SK-N-SH (cell line): Measurements from ENCODE around the gene CD320. TPM values are rescaled to one million over a fixed set of nuclear protein-coding genes. Genes with fewer than 3 reads are reported as not detected.

Experiments
- CTCF ChIA-PET: fragments of 300-600, 350-600 bp; formaldehyde crosslinking; extraction: SDS; loops from one replicate; lab custom pipeline; 2021; lab: Yijun Ruan, JAX
- POLR2A ChIA-PET: fragments of 350-600 bp; sonication (Branson Sonifier 250); formaldehyde crosslinking; extraction: SDS; loops from one replicate; lab custom pipeline; 2020; ENCODE audit warnings: antibody characterized with exemption, inconsistent platforms; lab: Yijun Ruan, JAX
- DNase-seq: peaks from one replicate; pipeline ENCODE4 v3.0.0; 2012
- H2AFZ ChIP-seq: fragments of 200-600 bp; sonication (generic); 2 replicates; pipeline ENCODE4 v1.8.1; 2016; ENCODE audit warnings: antibody characterized with exemption, mild to moderate bottlenecking, low read depth
- H3F3A ChIP-seq: fragments of 200-600 bp; sonication (generic); replicated peaks from 2 replicates; pipeline ENCODE3; 2016; ENCODE audit warnings: antibody characterized with exemption, mild to moderate bottlenecking; ENCODE audit not compliant: insufficient read depth
- H3K27ac ChIP-seq, 2 experiments: fragments of 200-500 bp in 1 of 2; fragments of 200-600 bp in 1 of 2; sonication (Bioruptor generic) in 1 of 2; sonication (generic), shearing (Covaris generic) in 1 of 2; 2 replicates each; pipeline versions ENCODE4 v1.5.1 to v1.6.1; 2014 to 2016; ENCODE audit warnings: low read depth in 2 of 2, inconsistent platforms in 1 of 2, low read length in 1 of 2, mild to moderate bottlenecking in 1 of 2, mixed read lengths in 1 of 2
- H3K27me3 ChIP-seq: fragments of 200-600 bp; sonication (generic), shearing (Covaris generic); 2 replicates; pipeline ENCODE4 v1.6.1; 2016; ENCODE audit warnings: mixed run types; ENCODE audit not compliant: insufficient read depth
- H3K36me3 ChIP-seq, 2 experiments: fragments of 200-500 bp in 1 of 2; fragments of 200-600 bp in 1 of 2; sonication (Bioruptor generic) in 1 of 2; sonication (generic) in 1 of 2; replicated peaks in 1 of 2; 2 replicates each; pipeline versions ENCODE3 to v1.5.1; 2014 to 2016; ENCODE audit warnings: low read length in 1 of 2, mild to moderate bottlenecking in 1 of 2; ENCODE audit not compliant: insufficient read depth in 2 of 2, control insufficient read depth in 1 of 2
- H3K4me1 ChIP-seq, 2 experiments: fragments of 200-500 bp in 1 of 2; fragments of 200-600 bp in 1 of 2; sonication (Bioruptor generic) in 1 of 2; sonication (generic), shearing (Covaris generic) in 1 of 2; 2 replicates each; pipeline versions ENCODE4 v1.5.1 to v1.6.1; 2014 to 2016; ENCODE audit warnings: low read depth in 1 of 2, low read length in 1 of 2, mixed run types in 1 of 2; ENCODE audit not compliant: insufficient read depth in 2 of 2, control insufficient read depth in 1 of 2
- H3K4me2 ChIP-seq: fragments of 200-600 bp; sonication (generic), shearing (Covaris generic); 2 replicates; pipeline ENCODE4 v1.6.1; 2017; ENCODE audit warnings: mixed run types
- H3K4me3 ChIP-seq, 2 experiments: fragments of 200-500 bp in 1 of 2; fragments of 200-600 bp in 1 of 2; sonication (Bioruptor generic) in 1 of 2; sonication (generic), shearing (Covaris generic) in 1 of 2; 2 replicates each; pipeline versions ENCODE4 v1.5.1 to v1.8.1; 2014 to 2016; ENCODE audit warnings: low read depth in 2 of 2, inconsistent platforms in 1 of 2, low read length in 1 of 2, mild to moderate bottlenecking in 1 of 2, mixed read lengths in 1 of 2, moderate library complexity in 1 of 2
- H3K79me2 ChIP-seq: fragments of 200-600 bp; sonication (generic); 2 replicates; pipeline ENCODE4 v1.8.1; 2017; ENCODE audit warnings: mild to moderate bottlenecking; ENCODE audit not compliant: insufficient read depth
- H3K9ac ChIP-seq: fragments of 200-600 bp; sonication (generic); 2 replicates; pipeline ENCODE4 v1.6.1; 2017; ENCODE audit warnings: mixed run types
- H3K9me2 ChIP-seq: fragments of 200-600 bp; sonication (generic); 2 replicates; pipeline ENCODE4 v1.6.1; 2017; ENCODE audit warnings: mixed run types
- H3K9me3 ChIP-seq: fragments of 200-600 bp; sonication (generic); 2 replicates; pipeline ENCODE4 v1.6.1; 2017; ENCODE audit warnings: mixed run types, mild to moderate bottlenecking, moderate library complexity
- H4K20me1 ChIP-seq: fragments of 200-600 bp; sonication (generic); 2 replicates; pipeline ENCODE4 v1.6.1; 2017; ENCODE audit warnings: mild to moderate bottlenecking, mixed run types; ENCODE audit not compliant: insufficient read depth
- CHD2 ChIP-seq: fragments of 150-350 bp; IDR thresholded peaks from 2 replicates; pipeline ENCODE4 v1.6.1; 2018; ENCODE audit warnings: low read length; ENCODE audit not compliant: partially characterized antibody
- EP300 ChIP-seq, 2 experiments: IDR thresholded peaks; 2 replicates each; pipeline versions ENCODE4 v1.4.0 to v1.6.1; 2012; ENCODE audit warnings: borderline replicate concordance in 1 of 2, low read depth in 1 of 2, low read length in 1 of 2
- FOXM1 ChIP-seq: IDR thresholded peaks from 2 replicates; pipeline ENCODE4 v1.4.0; 2012; ENCODE audit warnings: low read depth, mild to moderate bottlenecking
- GABPA ChIP-seq: IDR thresholded peaks from 2 replicates; pipeline ENCODE4 v1.4.0; 2012; ENCODE audit warnings: low read depth, mild to moderate bottlenecking
- GATA2 ChIP-seq: sonication (generic); formaldehyde crosslinking; IDR thresholded peaks from 2 replicates; pipeline ENCODE4 v1.5.0; 2020; ENCODE audit warnings: mild to moderate bottlenecking, missing genetic modification reagents
- IRF3 ChIP-seq: fragments of 150-350 bp; IDR thresholded peaks from 2 replicates; pipeline ENCODE4 v1.6.1; 2016; ENCODE audit warnings: mild to moderate bottlenecking, low read depth, low read length
- JUND ChIP-seq: IDR thresholded peaks from 2 replicates; pipeline ENCODE4 v1.4.0; 2012
- MAX ChIP-seq: IDR thresholded peaks from 2 replicates; pipeline ENCODE4 v1.4.0; 2012; ENCODE audit warnings: low read depth
- MXI1 ChIP-seq: IDR thresholded peaks from 2 replicates; pipeline ENCODE4 v1.6.1; 2012; ENCODE audit warnings: mild to moderate bottlenecking, low read depth, low read length, improper control_type of control experiment
- NRF1 ChIP-seq: IDR thresholded peaks from 2 replicates; pipeline ENCODE4 v1.6.1; 2012; ENCODE audit warnings: low read depth, mild to moderate bottlenecking, low read length
- POLR2AphosphoS5 ChIP-seq: IDR thresholded peaks from 2 replicates; pipeline ENCODE4 v1.6.1; 2012; ENCODE audit warnings: low read depth, low read length
- SIN3A ChIP-seq: IDR thresholded peaks from 2 replicates; pipeline ENCODE4 v1.6.1; 2012; ENCODE audit warnings: low read depth, mild to moderate bottlenecking, low read length, moderate library complexity, borderline replicate concordance
- SMC3 ChIP-seq: IDR thresholded peaks from 2 replicates; pipeline ENCODE4 v1.6.1; 2012; ENCODE audit warnings: low read depth, low read length, improper control_type of control experiment
- TAF1 ChIP-seq: IDR thresholded peaks from 2 replicates; pipeline ENCODE4 v1.6.1; 2012; ENCODE audit warnings: low read depth, mild to moderate bottlenecking, low read length, moderate library complexity, borderline replicate concordance
- YY1 ChIP-seq: IDR thresholded peaks from 2 replicates; pipeline ENCODE4 v1.4.0; 2012; ENCODE audit warnings: low read depth, mild to moderate bottlenecking
- WGBS: methylation state at CpG from one replicate; pipeline ENCODE4 v1.1.6; 2017; ENCODE audit warnings: low lambda C conversion rate; 5-methylcytosine and 5-hydroxymethylcytosine counted together
- polyA plus RNA-seq, 3 experiments: library from polyadenylated mRNA; depleted of rRNA; stranded (reverse); fragments of >200 nt; gene quantifications; 2 replicates each; pipeline ENCODE4 v1.2.3, GENCODE V29; 2012
- TF ChIP-seq, protein P1 (sequence below): IDR thresholded peaks from 2 replicates; pipeline ENCODE4 v1.4.0; 2012; ENCODE audit warnings: low read depth, borderline replicate concordance
- TF ChIP-seq, protein P2 (sequence below): IDR thresholded peaks from 2 replicates; pipeline ENCODE4 v1.4.0; 2012; ENCODE audit warnings: low read depth, borderline replicate concordance
- TF ChIP-seq, protein P3 (sequence below): fragments of 150-350 bp; IDR thresholded peaks from 2 replicates; pipeline ENCODE4 v1.6.1; 2017; ENCODE audit warnings: antibody characterized with exemption, low read length, low read depth, borderline replicate concordance
- TF ChIP-seq, protein P4 (sequence below): IDR thresholded peaks from 2 replicates; pipeline ENCODE4; 2012
- TF ChIP-seq, protein P5 (sequence below): IDR thresholded peaks from 2 replicates; pipeline ENCODE4 v1.6.1; 2012; ENCODE audit warnings: mild to moderate bottlenecking, low read depth, low read length, moderate library complexity

The CD320 gene
- polyA plus RNA-seq (2012; rRNA removed), result 100 and 129 TPM in 2 replicates
- 50.7 and 92.2 TPM in 2 replicates for polyA plus RNA-seq (2012; cell fraction: cytosol; rRNA removed)
- polyA plus RNA-seq (2012; cell fraction: nucleus; rRNA removed), result 66.9 and 112 TPM in 2 replicates

DNA sequence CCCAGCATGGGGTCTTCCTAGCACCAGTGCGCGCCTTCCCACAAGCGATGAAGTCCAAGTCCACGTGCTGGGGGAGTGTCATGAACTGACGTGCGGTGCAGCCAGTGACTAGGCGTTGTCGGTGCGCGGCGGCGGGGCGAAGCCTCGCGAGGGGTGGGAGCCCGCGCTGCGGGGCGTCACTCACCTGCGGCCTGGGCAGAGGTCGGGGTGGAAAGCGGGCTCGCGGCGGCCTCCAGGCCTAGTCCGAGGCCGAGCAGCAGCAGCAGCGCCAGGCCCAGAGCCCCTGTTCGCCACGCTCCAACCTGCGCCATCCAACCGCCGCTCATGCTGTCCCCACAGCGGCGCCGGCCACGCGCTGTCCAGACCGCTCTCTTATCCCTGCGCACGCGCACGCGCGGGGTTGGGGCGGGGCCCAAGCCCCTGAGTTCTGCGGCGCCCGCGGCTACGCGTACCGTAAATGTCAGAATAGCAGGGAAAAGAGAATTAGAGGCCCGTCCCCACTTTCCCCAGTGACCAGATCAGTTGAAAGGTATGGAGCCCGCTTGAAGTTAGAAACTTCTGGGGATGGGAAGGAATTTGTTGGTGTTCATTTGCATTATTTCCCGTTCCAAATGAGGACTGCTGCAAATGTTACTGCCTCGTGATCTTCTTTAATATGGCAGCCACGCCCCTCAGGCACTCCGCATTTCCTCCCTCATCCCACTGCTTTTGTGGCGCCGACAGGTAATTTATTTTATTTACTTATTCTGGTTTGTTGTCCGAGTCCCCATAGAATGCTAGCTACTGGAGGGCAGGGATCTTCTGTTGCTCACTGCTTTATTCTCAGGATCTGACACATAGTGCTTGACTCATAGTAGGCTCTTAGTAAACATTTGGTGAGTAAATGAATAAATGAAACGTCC lies at the start of gene CD320:
CD320 (minus strand) TSS at position 394 of the 902 bp plus-strand sequence; CDS start at position 326, 68 bp downstream.
- peak; percentile 97 for DNase-seq
- 2% methylated on average over 29 of the region's 63 CpGs for WGBS
- Histone ChIP-seq H3K36me3 (peaks cover 0 to 7% of the 10 kb centered on the region in 2 experiments), H3K27ac (peak within 1 kb of the TSS; percentile 15 to 63), H3K27me3 (no peaks in the 10 kb centered on the region), H3K4me2 (peak within 1 kb of the TSS; percentile 96), H3K9ac (peak within 1 kb of the TSS; percentile 56), H3K4me1 (peaks cover 4 to 12% of the 10 kb centered on the region in 2 experiments; a peak in 2 of 4 replicates), H3K79me2 (peaks cover 10% of the 10 kb centered on the region; the same call in 1 of the 2 replicates), H3K4me3 (peak within 1 kb of the TSS; percentile 57 to 67)
- CTCF ChIA-PET, result interaction anchor here (1.3 to 1.9 kb wide), 2 partner anchors 40 to 45 kb away, joined by 4 read pairs; no protein-coding TSS in a partner anchor
- no peak for TF ChIP-seq IRF3
- TF ChIP-seq POLR2AphosphoS5, result peak; percentile 86
- peak; percentile 45; the same call in 1 of the 2 replicates for TF ChIP-seq YY1
- TF ChIP-seq, protein P1, sequence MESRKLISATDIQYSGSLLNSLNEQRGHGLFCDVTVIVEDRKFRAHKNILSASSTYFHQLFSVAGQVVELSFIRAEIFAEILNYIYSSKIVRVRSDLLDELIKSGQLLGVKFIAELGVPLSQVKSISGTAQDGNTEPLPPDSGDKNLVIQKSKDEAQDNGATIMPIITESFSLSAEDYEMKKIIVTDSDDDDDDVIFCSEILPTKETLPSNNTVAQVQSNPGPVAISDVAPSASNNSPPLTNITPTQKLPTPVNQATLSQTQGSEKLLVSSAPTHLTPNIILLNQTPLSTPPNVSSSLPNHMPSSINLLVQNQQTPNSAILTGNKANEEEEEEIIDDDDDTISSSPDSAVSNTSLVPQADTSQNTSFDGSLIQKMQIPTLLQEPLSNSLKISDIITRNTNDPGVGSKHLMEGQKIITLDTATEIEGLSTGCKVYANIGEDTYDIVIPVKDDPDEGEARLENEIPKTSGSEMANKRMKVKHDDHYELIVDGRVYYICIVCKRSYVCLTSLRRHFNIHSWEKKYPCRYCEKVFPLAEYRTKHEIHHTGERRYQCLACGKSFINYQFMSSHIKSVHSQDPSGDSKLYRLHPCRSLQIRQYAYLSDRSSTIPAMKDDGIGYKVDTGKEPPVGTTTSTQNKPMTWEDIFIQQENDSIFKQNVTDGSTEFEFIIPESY, result peak; percentile 96
- peak; percentile 12; the same call in 1 of the 2 replicates for TF ChIP-seq TAF1
- no peak for TF ChIP-seq JUND
- no peak for TF ChIP-seq SMC3
- TF ChIP-seq, protein P2, sequence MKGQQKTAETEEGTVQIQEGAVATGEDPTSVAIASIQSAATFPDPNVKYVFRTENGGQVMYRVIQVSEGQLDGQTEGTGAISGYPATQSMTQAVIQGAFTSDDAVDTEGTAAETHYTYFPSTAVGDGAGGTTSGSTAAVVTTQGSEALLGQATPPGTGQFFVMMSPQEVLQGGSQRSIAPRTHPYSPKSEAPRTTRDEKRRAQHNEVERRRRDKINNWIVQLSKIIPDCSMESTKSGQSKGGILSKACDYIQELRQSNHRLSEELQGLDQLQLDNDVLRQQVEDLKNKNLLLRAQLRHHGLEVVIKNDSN, result peak; percentile 84; the same call in 1 of the 2 replicates
- TF ChIP-seq NRF1, result peak; percentile 96
- TF ChIP-seq GATA2 (CRISPR knock-in tag), result no peak
- TF ChIP-seq SIN3A, result peak; percentile 97
- TF ChIP-seq, protein P3, sequence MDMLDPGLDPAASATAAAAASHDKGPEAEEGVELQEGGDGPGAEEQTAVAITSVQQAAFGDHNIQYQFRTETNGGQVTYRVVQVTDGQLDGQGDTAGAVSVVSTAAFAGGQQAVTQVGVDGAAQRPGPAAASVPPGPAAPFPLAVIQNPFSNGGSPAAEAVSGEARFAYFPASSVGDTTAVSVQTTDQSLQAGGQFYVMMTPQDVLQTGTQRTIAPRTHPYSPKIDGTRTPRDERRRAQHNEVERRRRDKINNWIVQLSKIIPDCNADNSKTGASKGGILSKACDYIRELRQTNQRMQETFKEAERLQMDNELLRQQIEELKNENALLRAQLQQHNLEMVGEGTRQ, result peak; percentile 44; the same call in 1 of the 2 replicates
- no peak for TF ChIP-seq FOXM1
- peak; percentile 98 for TF ChIP-seq CHD2
- TF ChIP-seq, protein P4, sequence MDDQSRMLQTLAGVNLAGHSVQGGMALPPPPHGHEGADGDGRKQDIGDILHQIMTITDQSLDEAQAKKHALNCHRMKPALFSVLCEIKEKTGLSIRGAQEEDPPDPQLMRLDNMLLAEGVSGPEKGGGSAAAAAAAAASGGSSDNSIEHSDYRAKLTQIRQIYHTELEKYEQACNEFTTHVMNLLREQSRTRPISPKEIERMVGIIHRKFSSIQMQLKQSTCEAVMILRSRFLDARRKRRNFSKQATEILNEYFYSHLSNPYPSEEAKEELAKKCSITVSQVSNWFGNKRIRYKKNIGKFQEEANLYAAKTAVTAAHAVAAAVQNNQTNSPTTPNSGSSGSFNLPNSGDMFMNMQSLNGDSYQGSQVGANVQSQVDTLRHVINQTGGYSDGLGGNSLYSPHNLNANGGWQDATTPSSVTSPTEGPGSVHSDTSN, result peak; percentile 96
- no peak for TF ChIP-seq EP300 (IDR thresholded peaks at IDR 0.05; ENCODE audit: borderline replicate concordance in 1 of 2, low read depth in 1 of 2, low read length in 1 of 2)
- TF ChIP-seq, protein P5, sequence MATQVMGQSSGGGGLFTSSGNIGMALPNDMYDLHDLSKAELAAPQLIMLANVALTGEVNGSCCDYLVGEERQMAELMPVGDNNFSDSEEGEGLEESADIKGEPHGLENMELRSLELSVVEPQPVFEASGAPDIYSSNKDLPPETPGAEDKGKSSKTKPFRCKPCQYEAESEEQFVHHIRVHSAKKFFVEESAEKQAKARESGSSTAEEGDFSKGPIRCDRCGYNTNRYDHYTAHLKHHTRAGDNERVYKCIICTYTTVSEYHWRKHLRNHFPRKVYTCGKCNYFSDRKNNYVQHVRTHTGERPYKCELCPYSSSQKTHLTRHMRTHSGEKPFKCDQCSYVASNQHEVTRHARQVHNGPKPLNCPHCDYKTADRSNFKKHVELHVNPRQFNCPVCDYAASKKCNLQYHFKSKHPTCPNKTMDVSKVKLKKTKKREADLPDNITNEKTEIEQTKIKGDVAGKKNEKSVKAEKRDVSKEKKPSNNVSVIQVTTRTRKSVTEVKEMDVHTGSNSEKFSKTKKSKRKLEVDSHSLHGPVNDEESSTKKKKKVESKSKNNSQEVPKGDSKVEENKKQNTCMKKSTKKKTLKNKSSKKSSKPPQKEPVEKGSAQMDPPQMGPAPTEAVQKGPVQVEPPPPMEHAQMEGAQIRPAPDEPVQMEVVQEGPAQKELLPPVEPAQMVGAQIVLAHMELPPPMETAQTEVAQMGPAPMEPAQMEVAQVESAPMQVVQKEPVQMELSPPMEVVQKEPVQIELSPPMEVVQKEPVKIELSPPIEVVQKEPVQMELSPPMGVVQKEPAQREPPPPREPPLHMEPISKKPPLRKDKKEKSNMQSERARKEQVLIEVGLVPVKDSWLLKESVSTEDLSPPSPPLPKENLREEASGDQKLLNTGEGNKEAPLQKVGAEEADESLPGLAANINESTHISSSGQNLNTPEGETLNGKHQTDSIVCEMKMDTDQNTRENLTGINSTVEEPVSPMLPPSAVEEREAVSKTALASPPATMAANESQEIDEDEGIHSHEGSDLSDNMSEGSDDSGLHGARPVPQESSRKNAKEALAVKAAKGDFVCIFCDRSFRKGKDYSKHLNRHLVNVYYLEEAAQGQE, result no peak
- peak; percentile 97 for TF ChIP-seq MAX
- no peak for TF ChIP-seq GABPA
- TF ChIP-seq MXI1, result peak; percentile 98
- TF ChIP-seq, all 33 proteins: peak for 12
- H3K9me2 ChIP-seq, result no peaks in the 10 kb centered on the region
- peaks cover 10% of the 10 kb centered on the region for H3F3A ChIP-seq
- POLR2A ChIA-PET, result interaction anchor here (0.9 kb wide), 1 partner anchor 13 kb away, joined by 3 read pairs; the partner anchor contains the start of genes NDUFA7 and RPS28
- H4K20me1 ChIP-seq, result no peaks in the 10 kb centered on the region
- no peaks in the 10 kb centered on the region for H3K9me3 ChIP-seq
- peak within 1 kb of the TSS; percentile 69; the same call in 1 of the 2 replicates for H2AFZ ChIP-seq
